GM12891 (cell line): ENCODE results near the gene DYNAP.

ENCODE experiments used
- DNase-seq: peaks from one replicate; pipeline ENCODE4 v3.0.0; 2011; ENCODE audit warnings: low spot score; ENCODE audit not compliant: insufficient read length
- FAIRE-seq: peaks from 2 replicates; lab custom pipeline; 2011; peaks lifted over from hg19 to GRCh38; lab: Jason Lieb, UNC
- PAX5 ChIP-seq: IDR thresholded peaks from 2 replicates; pipeline ENCODE4 v1.6.1; 2011; ENCODE audit warnings: low read length, moderate library complexity, mild to moderate bottlenecking; ENCODE audit not compliant: insufficient read depth, severe bottlenecking
- POLR2A ChIP-seq: IDR thresholded peaks from 2 replicates; pipeline ENCODE4 v1.6.1; 2011; ENCODE audit warnings: low read depth, low read length, control low read depth
- POLR2AphosphoS5 ChIP-seq: IDR thresholded peaks from 2 replicates; pipeline ENCODE4 v1.6.1; 2011; ENCODE audit warnings: low read depth, low read length, control low read depth
- POU2F2 ChIP-seq: IDR thresholded peaks from 2 replicates; pipeline ENCODE4 v1.6.1; 2011; ENCODE audit warnings: low read depth, mild to moderate bottlenecking, control low read depth, low read length, moderate library complexity
- SPI1 ChIP-seq: IDR thresholded peaks from 2 replicates; pipeline ENCODE4 v1.6.1; 2011; ENCODE audit warnings: low read depth, low read length, control low read depth
- TAF1 ChIP-seq: IDR thresholded peaks from 2 replicates; pipeline ENCODE4 v1.6.1; 2011; ENCODE audit warnings: low read depth, low read length, control low read depth

The DYNAP gene

DNA sequence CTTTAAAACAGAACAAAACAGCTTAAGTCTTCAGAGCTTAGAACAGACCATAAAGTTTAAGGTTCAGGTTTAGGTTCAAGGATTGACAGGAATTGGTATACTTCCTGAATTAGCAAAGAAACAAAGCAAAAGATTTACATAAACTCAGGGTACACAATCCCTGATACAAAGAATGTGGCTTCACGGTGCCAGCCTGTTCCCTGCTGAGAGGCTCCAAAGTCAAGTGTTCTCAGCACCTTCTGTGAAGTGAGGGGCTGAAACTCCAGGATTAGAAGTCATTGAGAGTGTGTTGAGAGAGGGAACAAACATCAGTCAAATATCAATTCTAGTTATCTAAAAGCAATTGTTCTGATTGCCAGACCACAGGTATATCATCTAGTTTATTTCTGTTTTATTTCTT, 35.7 kb downstream of the DYNAP start:
- no peak for TF ChIP-seq POLR2A
- no peak for TF ChIP-seq POLR2AphosphoS5
- TF ChIP-seq SPI1 = no peak
- no peak for TF ChIP-seq PAX5
- TF ChIP-seq TAF1 = no peak
- TF ChIP-seq POU2F2 = no peak
- no peak for FAIRE-seq
- no peak for DNase-seq

DNA sequence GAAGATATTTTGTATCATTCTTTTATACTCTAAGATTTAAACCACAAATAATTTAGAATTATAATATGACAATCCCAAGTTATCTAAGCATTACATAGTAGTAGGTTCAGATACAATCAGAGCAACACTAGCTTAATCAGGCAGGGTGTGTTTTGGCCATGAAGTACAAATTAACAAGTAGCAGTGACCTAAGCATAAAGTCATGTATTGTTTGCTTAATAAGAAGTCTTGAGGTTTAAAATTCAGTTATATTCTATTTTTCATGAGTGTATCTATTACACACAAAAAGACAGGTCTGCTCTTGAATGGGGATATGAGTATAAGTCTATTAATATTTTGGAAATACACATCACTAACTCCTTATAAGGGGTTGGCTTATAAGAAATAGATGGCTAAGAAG, 39.9 kb downstream of the DYNAP start:
- FAIRE-seq = no peak
- TF ChIP-seq POLR2A (no peak), POU2F2 (no peak), SPI1 (no peak), PAX5 (no peak), TAF1 (no peak)
- no peak for DNase-seq

DNA sequence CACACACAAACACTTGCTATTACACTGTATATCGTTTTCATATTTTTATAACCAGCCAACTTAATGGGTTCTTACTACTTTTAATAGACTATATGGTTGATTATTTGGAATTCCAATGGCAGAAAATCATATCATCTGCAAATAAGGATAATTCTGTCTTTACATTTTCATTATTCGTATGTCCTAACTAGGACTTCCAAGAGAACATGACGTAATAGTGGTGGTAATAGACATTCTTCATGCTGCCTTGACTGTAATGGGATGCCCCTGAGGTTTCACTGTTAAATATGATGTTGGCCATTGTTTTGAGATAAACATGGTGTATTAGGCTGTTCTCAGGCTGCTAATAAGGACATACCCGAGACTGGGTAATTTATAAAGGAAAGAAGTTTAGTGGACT, 45.2 kb downstream of the DYNAP start:
- TF ChIP-seq SPI1 = no peak
- no peak for TF ChIP-seq TAF1
- TF ChIP-seq PAX5 = no peak
- no peak for TF ChIP-seq POLR2AphosphoS5
- TF ChIP-seq POLR2A = no peak
- no peak for TF ChIP-seq POU2F2
- FAIRE-seq (no peak), DNase-seq (no peak)

DNA sequence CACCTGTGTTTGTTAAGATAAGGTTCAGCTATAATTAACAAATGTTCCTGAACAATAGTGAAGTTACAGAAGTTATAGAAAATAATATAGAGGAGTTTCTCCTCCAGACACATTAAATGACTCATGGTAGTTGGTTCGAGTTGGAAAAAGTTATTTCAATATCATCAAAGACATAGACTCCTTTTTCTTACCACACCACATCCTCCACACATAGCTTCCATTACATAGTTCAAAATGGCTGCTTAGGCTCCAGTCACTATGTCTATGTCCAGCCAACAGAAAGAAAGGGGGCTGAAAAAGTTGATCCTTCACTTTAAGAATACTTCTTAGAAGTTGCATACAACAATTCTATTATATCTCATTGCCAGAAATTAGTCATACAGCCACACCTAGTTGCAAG, 50.7 kb downstream of the DYNAP start:
- no peak for FAIRE-seq
- TF ChIP-seq POLR2AphosphoS5 = no peak
- TF ChIP-seq POU2F2 = no peak
- TF ChIP-seq POLR2A = no peak
- TF ChIP-seq SPI1 = no peak
- TF ChIP-seq TAF1 = no peak
- TF ChIP-seq PAX5 = no peak
- DNase-seq = no peak

DNA sequence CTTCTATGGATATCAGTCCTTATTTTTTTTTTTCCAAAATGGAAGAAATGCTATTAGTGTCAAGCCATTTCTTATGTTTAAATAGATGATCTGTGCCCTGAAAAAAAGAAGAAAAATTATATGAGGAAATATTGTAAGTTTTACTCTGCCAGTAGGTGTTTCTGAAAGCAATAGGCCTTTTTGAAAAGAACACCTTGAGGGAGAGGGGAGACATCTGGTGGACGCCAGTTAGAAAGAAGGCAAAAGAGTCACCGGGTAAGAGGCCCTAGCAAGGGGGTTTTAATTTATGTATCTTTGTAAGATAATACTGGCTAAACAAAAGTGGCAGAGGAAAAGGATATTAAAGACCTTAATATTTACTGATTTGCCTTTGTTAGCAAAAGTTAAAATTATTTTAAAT, 56.1 kb downstream of the DYNAP start:
- no peak for DNase-seq
- TF ChIP-seq POU2F2 (no peak), POLR2A (no peak), SPI1 (no peak), TAF1 (no peak), PAX5 (no peak), POLR2AphosphoS5 (no peak)
- FAIRE-seq = no peak
